ENCODE data around the gene CFAP97D1. TPM values are rescaled to one million over a fixed set of nuclear protein-coding genes. Genes with fewer than 3 reads are reported as not detected.

The CFAP97D1 gene
- total RNA-seq, 1 experiment from 2014 or later, result 0.13 TPM

DNA sequence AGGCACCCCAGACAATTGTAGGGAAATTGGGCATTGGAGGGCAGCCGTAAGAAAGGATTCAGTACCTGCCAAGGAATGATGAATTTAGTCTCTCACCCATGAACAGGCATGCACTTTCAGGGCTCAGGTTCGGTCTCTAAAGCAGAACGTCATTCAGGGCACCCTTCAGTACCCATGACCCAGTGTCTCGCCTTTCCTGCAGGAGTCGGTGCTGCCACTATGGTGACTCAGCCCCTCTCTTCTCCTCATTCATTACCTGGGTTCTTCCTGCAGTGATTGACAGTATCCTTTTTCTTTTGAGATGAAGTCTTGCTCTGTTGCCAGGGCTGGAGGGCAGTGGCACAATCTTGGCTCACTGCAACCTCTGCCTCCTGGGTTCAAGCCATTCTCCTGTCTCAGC lies 30.1 kb upstream of the CFAP97D1 start (continued):
- TF ChIP-seq ZNF512 (CRISPR knock-in tag; IDR thresholded peaks at IDR 0.05; ENCODE audit: borderline replicate concordance) (no peak), ZNF396 (CRISPR knock-in tag; IDR thresholded peaks at IDR 0.05; ENCODE audit: borderline replicate concordance) (no peak), RORB (CRISPR knock-in tag; IDR thresholded peaks at IDR 0.05) (no peak), TCF7 (CRISPR knock-in tag; IDR thresholded peaks at IDR 0.05; ENCODE audit: low read depth) (no peak)
- TF ChIP-seq, protein P1, sequence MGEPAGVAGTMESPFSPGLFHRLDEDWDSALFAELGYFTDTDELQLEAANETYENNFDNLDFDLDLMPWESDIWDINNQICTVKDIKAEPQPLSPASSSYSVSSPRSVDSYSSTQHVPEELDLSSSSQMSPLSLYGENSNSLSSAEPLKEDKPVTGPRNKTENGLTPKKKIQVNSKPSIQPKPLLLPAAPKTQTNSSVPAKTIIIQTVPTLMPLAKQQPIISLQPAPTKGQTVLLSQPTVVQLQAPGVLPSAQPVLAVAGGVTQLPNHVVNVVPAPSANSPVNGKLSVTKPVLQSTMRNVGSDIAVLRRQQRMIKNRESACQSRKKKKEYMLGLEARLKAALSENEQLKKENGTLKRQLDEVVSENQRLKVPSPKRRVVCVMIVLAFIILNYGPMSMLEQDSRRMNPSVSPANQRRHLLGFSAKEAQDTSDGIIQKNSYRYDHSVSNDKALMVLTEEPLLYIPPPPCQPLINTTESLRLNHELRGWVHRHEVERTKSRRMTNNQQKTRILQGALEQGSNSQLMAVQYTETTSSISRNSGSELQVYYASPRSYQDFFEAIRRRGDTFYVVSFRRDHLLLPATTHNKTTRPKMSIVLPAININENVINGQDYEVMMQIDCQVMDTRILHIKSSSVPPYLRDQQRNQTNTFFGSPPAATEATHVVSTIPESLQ (CRISPR knock-in tag; IDR thresholded peaks at IDR 0.05), result no peak
- TF ChIP-seq, protein P2, sequence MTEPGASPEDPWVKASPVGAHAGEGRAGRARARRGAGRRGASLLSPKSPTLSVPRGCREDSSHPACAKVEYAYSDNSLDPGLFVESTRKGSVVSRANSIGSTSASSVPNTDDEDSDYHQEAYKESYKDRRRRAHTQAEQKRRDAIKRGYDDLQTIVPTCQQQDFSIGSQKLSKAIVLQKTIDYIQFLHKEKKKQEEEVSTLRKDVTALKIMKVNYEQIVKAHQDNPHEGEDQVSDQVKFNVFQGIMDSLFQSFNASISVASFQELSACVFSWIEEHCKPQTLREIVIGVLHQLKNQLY (CRISPR knock-in tag; IDR thresholded peaks at IDR 0.05), result no peak
- TF ChIP-seq, protein P3, sequence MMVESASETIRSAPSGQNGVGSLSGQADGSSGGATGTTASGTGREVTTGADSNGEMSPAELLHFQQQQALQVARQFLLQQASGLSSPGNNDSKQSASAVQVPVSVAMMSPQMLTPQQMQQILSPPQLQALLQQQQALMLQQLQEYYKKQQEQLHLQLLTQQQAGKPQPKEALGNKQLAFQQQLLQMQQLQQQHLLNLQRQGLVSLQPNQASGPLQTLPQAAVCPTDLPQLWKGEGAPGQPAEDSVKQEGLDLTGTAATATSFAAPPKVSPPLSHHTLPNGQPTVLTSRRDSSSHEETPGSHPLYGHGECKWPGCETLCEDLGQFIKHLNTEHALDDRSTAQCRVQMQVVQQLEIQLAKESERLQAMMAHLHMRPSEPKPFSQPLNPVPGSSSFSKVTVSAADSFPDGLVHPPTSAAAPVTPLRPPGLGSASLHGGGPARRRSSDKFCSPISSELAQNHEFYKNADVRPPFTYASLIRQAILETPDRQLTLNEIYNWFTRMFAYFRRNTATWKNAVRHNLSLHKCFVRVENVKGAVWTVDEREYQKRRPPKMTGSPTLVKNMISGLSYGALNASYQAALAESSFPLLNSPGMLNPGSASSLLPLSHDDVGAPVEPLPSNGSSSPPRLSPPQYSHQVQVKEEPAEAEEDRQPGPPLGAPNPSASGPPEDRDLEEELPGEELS (CRISPR knock-in tag; IDR thresholded peaks at IDR 0.05), result no peak

DNA sequence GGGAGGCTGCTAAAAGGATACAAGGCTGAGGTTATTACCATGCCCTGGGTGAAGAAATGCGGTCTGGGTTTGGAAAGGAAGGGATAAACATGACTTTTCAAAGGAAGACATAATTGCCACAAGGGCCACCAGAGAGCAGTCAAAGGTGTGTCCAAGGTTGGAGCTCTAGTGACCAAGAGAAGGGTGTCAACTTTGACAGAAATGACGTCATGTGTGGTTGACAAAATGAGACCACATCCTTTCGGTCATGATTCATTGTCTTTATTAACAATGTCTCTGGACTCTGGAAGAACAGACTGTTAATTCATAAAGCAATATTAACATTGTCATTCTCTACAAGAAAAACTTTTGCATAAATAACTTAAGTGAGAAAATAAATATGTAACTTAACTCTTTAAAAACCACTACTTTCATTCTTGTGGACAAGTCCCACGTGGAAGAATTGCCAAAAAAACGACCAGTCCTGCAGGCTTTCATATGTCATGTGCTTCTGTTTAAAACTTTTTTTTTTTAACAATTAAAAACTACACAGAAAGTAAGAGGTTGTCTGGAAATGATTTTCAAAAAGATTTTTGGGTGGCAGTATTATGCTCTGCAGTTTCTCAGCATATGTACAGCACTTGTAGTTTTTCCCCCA lies 26.6 kb upstream of the CFAP97D1 start:
- Mint-ChIP-seq H3K27me3 (ENCODE audit: low read depth) (peaks cover 29% of the 10 kb centered on the region), H3K4me1 (peaks cover 24% of the 10 kb centered on the region), H3K4me3 (no peak overlapping the region), H3K36me3 (no peaks in the 10 kb centered on the region), H3K27ac (no peak overlapping the region), H3K9me3 (no peaks in the 10 kb centered on the region)
- ChIA-PET CTCF (interaction anchor here (0.7 to 14.2 kb wide), 3 partner anchors 56 to 362 kb away, joined by 3 to 476 read pairs (median 3); no protein-coding TSS in a partner anchor), POLR2A (no interaction called here)
- DNase-seq (ENCODE audit: low spot score) (no peak), ATAC-seq (no peak)
- TF ChIP-seq FOXP1 (CRISPR knock-in tag; IDR thresholded peaks at IDR 0.05; ENCODE audit: borderline replicate concordance) (no peak), CBFB (CRISPR knock-in tag; IDR thresholded peaks at IDR 0.05; ENCODE audit: low read depth) (no peak), TEAD4 (CRISPR knock-in tag; IDR thresholded peaks at IDR 0.05) (no peak), ZNF532 (CRISPR knock-in tag; IDR thresholded peaks at IDR 0.05; ENCODE audit: borderline replicate concordance) (no peak), ZNF138 (CRISPR knock-in tag; conservative IDR thresholded peaks at IDR 0.05) (no peak), ATF1 (CRISPR knock-in tag; IDR thresholded peaks at IDR 0.05) (no peak), NFYB (CRISPR knock-in tag; conservative IDR thresholded peaks at IDR 0.05; ENCODE audit: low read depth) (no peak), IRF2 (CRISPR knock-in tag; IDR thresholded peaks at IDR 0.05; ENCODE audit: borderline replicate concordance, low read depth) (no peak), GRHL2 (CRISPR knock-in tag; IDR thresholded peaks at IDR 0.05; ENCODE audit: insufficient replicate concordance, severe bottlenecking) (no peak), PRRX2 (CRISPR knock-in tag; IDR thresholded peaks at IDR 0.05) (no peak), ZNF512 (CRISPR knock-in tag; IDR thresholded peaks at IDR 0.05; ENCODE audit: borderline replicate concordance) (no peak)
- TF ChIP-seq, protein P4, sequence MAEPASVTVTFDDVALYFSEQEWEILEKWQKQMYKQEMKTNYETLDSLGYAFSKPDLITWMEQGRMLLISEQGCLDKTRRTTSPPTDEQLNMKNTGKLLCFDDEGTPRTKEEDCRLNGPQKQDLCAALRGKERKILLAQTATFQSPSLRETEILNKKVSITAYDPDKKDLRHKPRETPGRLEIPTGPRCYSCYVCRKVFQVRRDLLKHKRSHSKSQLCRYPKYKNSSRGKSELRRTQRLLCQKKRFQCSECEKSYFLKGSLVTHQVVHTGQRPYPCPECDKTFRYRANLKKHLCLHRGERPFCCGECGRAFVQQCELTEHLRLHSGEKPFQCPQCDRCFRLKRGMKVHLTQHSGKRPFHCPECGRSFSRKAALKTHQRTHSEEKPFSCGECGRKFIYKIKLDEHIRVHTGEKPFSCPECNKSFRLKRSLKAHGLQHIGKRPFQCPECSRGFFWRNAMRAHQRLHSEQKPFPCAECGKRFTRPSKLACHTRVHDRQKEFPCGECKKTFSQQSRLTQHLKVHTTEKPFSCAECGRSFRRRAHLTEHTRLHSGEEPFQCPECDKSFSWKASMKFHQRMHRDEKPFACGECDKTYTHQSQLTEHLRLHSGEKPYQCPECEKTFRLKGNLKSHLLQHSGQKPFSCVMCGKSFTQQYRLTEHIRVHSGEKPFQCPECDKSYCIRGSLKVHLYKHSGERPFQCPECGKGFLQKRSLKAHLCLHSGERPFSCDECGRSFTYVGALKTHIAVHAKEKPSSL (CRISPR knock-in tag; conservative IDR thresholded peaks at IDR 0.05), result no peak
- TF ChIP-seq, protein P5, sequence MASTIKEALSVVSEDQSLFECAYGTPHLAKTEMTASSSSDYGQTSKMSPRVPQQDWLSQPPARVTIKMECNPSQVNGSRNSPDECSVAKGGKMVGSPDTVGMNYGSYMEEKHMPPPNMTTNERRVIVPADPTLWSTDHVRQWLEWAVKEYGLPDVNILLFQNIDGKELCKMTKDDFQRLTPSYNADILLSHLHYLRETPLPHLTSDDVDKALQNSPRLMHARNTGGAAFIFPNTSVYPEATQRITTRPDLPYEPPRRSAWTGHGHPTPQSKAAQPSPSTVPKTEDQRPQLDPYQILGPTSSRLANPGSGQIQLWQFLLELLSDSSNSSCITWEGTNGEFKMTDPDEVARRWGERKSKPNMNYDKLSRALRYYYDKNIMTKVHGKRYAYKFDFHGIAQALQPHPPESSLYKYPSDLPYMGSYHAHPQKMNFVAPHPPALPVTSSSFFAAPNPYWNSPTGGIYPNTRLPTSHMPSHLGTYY (CRISPR knock-in tag; IDR thresholded peaks at IDR 0.05), result no peak
